Measurements from ENCODE around the gene NFKBIE.

Gene NFKBIE

GRCh38 chr6:44226368-44227147, 38.8 kb downstream of the NFKBIE start:
- DNase-seq (ENCODE audit: low read depth) = no peak

- no peak for DNase-seq (ENCODE audit: low read depth)
Observed at GRCh38 chr6:44225579-44226325, 39.6 kb downstream of the NFKBIE start.

GRCh38 chr6:44224965-44225305, 40.4 kb downstream of the NFKBIE start:
- DNase-seq (ENCODE audit: low read depth) = no peak

GRCh38 chr6:44224029-44224964, 41.1 kb downstream of the NFKBIE start:
- no peak for DNase-seq (ENCODE audit: low read depth)

GRCh38 chr6:44223319-44224028, 41.9 kb downstream of the NFKBIE start, which contains the start of gene SLC29A1:
TSS of gene SLC29A1 (plus strand) at chr6:44223595. CDS start at chr6:44227314, 3,719 bp downstream.
- peak; percentile 29 for DNase-seq (ENCODE audit: low read depth)

- no peak for DNase-seq (ENCODE audit: low read depth)
Observed at GRCh38 chr6:44222486-44223318, 42.6 kb downstream of the NFKBIE start.

- no peak for DNase-seq (ENCODE audit: low read depth)
Observed at GRCh38 chr6:44221961-44222335, 43.4 kb downstream of the NFKBIE start.

GRCh38 chr6:44221291-44221960, 43.9 kb downstream of the NFKBIE start:
- DNase-seq (ENCODE audit: low read depth) = peak; percentile 83

GRCh38 chr6:44220913-44221290, 44.4 kb downstream of the NFKBIE start:
- no peak for DNase-seq (ENCODE audit: low read depth)

GRCh38 chr6:44219815-44220784, 45.3 kb downstream of the NFKBIE start:
- DNase-seq (ENCODE audit: low read depth) = no peak

GRCh38 chr6:44219053-44219814, 46.1 kb downstream of the NFKBIE start:
- DNase-seq (ENCODE audit: low read depth) = peak; percentile 27

GRCh38 chr6:44217332-44218143, 47.8 kb downstream of the NFKBIE start:
- peak; percentile 37 for DNase-seq (ENCODE audit: low read depth)

- DNase-seq (ENCODE audit: low read depth) = no peak
Observed at GRCh38 chr6:44216677-44217331, 48.5 kb downstream of the NFKBIE start, which contains the start of gene MYMX. TSS of gene MYMX (plus strand) at chr6:44216926. CDS start at chr6:44217472, 546 bp downstream.

- DNase-seq (ENCODE audit: low read depth) = no peak
Observed at GRCh38 chr6:44214307-44214706, 51.0 kb downstream of the NFKBIE start.

GRCh38 chr6:44211284-44211683, 54.1 kb downstream of the NFKBIE start:
- DNase-seq (ENCODE audit: low read depth) = no peak

All from fibroblast of gingiva (primary cell).